OCI-LY1 (cell line): ENCODE data around the gene SLC25A21.

Source experiments
- CTCF ChIP-seq: fragments of 200-600 bp; sonication (generic), shearing (Covaris generic); IDR thresholded peaks from 2 replicates; pipeline ENCODE4 v1.5.1; 2017; ENCODE audit warnings: mild to moderate bottlenecking, antibody characterized with exemption, low read length, moderate library complexity, mixed read lengths
- EZH2 ChIP-seq: fragments of 200-600 bp; sonication (generic), shearing (Covaris generic); IDR thresholded peaks from 2 replicates; pipeline ENCODE4 v1.8.0; 2017; ENCODE audit warnings: borderline replicate concordance, mixed run types, mild to moderate bottlenecking, antibody characterized with exemption, low read length, moderate library complexity, mixed read lengths

DNA sequence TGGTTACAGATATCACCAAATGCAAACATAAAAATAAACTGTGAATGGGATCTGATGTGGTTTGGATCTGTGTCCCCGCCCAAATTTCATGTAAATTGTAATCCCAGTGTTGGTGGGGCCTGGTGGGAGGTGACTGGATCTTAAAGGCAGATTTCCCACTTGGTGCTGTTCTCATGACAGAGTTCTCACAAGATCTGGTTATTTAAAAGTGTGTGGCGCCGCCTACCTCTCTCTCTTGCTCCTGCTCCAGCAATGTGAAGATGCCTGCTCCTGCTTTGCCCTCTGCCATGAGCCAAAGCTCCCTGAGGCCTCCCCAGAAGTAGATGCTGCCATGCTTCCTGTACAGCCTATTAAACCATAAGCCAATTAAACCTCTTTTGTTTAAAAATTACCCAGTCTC, 47.8 kb downstream of the SLC25A21 start:
- TF ChIP-seq CTCF = no peak
- no peak for TF ChIP-seq EZH2
